ENCODE data around the gene TSPAN33.

TSPAN33 gene

GRCh38 chr7:129187681-129188371 lies 43.3 kb downstream of the TSPAN33 start:
- no peak for DNase-seq (ENCODE audit: low read depth)

GRCh38 chr7:129188372-129188891 lies 43.9 kb downstream of the TSPAN33 start, which contains the start of gene SMO:
SMO (plus strand) TSS chr7:129188633; CDS start chr7:129189152, 519 bp downstream.
- no peak for TF ChIP-seq CTCF (conservative IDR thresholded peaks at IDR 0.05; ENCODE audit: control insufficient read depth, insufficient read depth, low read depth, low read length)
- peak within 1 kb of the TSS; percentile 55 for H3K4me3 ChIP-seq (ENCODE audit: control insufficient read depth, low read depth, low read length)

More at GRCh38 chr7:129187681-129188371, 43.3 kb downstream of the TSPAN33 start:
- TF ChIP-seq CTCF (conservative IDR thresholded peaks at IDR 0.05; ENCODE audit: control insufficient read depth, insufficient read depth, low read depth, low read length): no peak
- H3K4me3 ChIP-seq (ENCODE audit: control insufficient read depth, low read depth, low read length): peak overlapping the region; percentile 55

GRCh38 chr7:129188892-129189660 lies 44.6 kb downstream of the TSPAN33 start:
- peak; percentile 10 for DNase-seq (ENCODE audit: low read depth)
- TF ChIP-seq CTCF (conservative IDR thresholded peaks at IDR 0.05; ENCODE audit: control insufficient read depth, insufficient read depth, low read depth, low read length): no peak
- H3K4me3 ChIP-seq (ENCODE audit: control insufficient read depth, low read depth, low read length): peak overlapping the region; percentile 55

More at GRCh38 chr7:129188372-129188891, 43.9 kb downstream of the TSPAN33 start, which contains the start of gene SMO:
- DNase-seq (ENCODE audit: low read depth): no peak

GRCh38 chr7:129189661-129190310 lies 45.3 kb downstream of the TSPAN33 start:
- no peak for TF ChIP-seq CTCF (conservative IDR thresholded peaks at IDR 0.05; ENCODE audit: control insufficient read depth, insufficient read depth, low read depth, low read length)
- H3K4me3 ChIP-seq (ENCODE audit: control insufficient read depth, low read depth, low read length): peak overlapping the region; percentile 55
- peak; percentile 17 for DNase-seq (ENCODE audit: low read depth)

GRCh38 chr7:129191272-129191671 lies 46.8 kb downstream of the TSPAN33 start:
- no peak for DNase-seq (ENCODE audit: low read depth)
- TF ChIP-seq CTCF (conservative IDR thresholded peaks at IDR 0.05; ENCODE audit: control insufficient read depth, insufficient read depth, low read depth, low read length): no peak
- H3K4me3 ChIP-seq (ENCODE audit: control insufficient read depth, low read depth, low read length): no peak overlapping the region

- no peak for DNase-seq (ENCODE audit: low read depth)
- H3K4me3 ChIP-seq (ENCODE audit: control insufficient read depth, low read depth, low read length): no peak overlapping the region
- TF ChIP-seq CTCF (conservative IDR thresholded peaks at IDR 0.05; ENCODE audit: control insufficient read depth, insufficient read depth, low read depth, low read length): no peak
Observed at GRCh38 chr7:129193892-129194291, 49.4 kb downstream of the TSPAN33 start.
